ENCODE measurements around the gene GNAS-AS1. TPM values are rescaled to one million over a fixed set of nuclear protein-coding genes. Genes with fewer than 3 reads are reported as not detected.
A peak's percentile ranks its signal among the peaks of the same experiment; 100 is the strongest.

Gene GNAS-AS1
- total RNA-seq, 4 donors from 2014 or later: 0.19 to 0.48 (median 0.34) TPM; not detected in 1

- 44 to 50% methylated on average over 7 to 11 of the region's 12 CpGs for WGBS, 2 donors
- Histone ChIP-seq H3K4me1 (peaks cover 0 to 18% (median 5%) of the 10 kb centered on the region in 3 donors), H3K36me3 (no peaks in the 10 kb centered on the region), H3K27me3 (peaks cover 0 to 4% (median 0%) of the 10 kb centered on the region in 4 donors), H3K4me3 (peak overlapping the region; percentile 83 to 97 (median 88)), H3K27ac (peak overlapping the region; percentile 86 to 99 (median 96)), H3K9me3 (no peaks in the 10 kb centered on the region)
- TF ChIP-seq CTCF (IDR thresholded peaks at IDR 0.05): no peak
- TF ChIP-seq POLR2A (IDR thresholded peaks at IDR 0.05): no peak
- intact Hi-C loops (cut with DNase I): no loop called here
- no peak for DNase-seq
These were observed 37.4 kb upstream of the GNAS-AS1 start for GRCh38 chr20:58888103-58888502.

- Histone ChIP-seq H3K9me3 (no peaks in the 10 kb centered on the region), H3K36me3 (no peaks in the 10 kb centered on the region), H3K27me3 (peaks cover 0 to 5% (median 0%) of the 10 kb centered on the region in 4 donors), H3K4me3 (no peak overlapping the region), H3K4me1 (peaks cover 0 to 12% (median 0%) of the 10 kb centered on the region in 3 donors), H3K27ac (no peak overlapping the region)
- TF ChIP-seq CTCF (IDR thresholded peaks at IDR 0.05) (no peak), POLR2A (IDR thresholded peaks at IDR 0.05) (no peak)
- intact Hi-C loops (cut with DNase I): no loop called here
- no peak for DNase-seq
These were observed 35.8 kb upstream of the GNAS-AS1 start for GRCh38 chr20:58886546-58886945.

GRCh38 chr20:58884966-58885365 is 34.3 kb upstream of the GNAS-AS1 start:
- DNase-seq: no peak
- 87 to 90% methylated on average over 2 to 3 of the region's 3 CpGs for WGBS, 2 donors

GRCh38 chr20:58883241-58883691 is 32.6 kb upstream of the GNAS-AS1 start:
- peaks cover 0 to 5% (median 0%) of the 10 kb centered on the region in 4 donors for H3K27me3 ChIP-seq
- DNase-seq: no peak
- intact Hi-C loops (cut with DNase I): no loop called here
- H3K36me3 ChIP-seq: no peaks in the 10 kb centered on the region
- TF ChIP-seq CTCF (IDR thresholded peaks at IDR 0.05) (no peak), POLR2A (IDR thresholded peaks at IDR 0.05) (no peak)
- WGBS, 2 donors: 82 to 85% methylated on average over 9 of the region's 9 CpGs
- peaks cover 0 to 7% (median 0%) of the 10 kb centered on the region in 3 donors for H3K4me1 ChIP-seq
- no peaks in the 10 kb centered on the region for H3K9me3 ChIP-seq
- H3K4me3 ChIP-seq: no peak overlapping the region
- H3K27ac ChIP-seq: no peak overlapping the region

More at GRCh38 chr20:58884966-58885365, 34.3 kb upstream of the GNAS-AS1 start:
- Histone ChIP-seq H3K4me3 (no peak overlapping the region), H3K27me3 (peaks cover 0 to 5% (median 0%) of the 10 kb centered on the region in 4 donors), H3K9me3 (no peaks in the 10 kb centered on the region), H3K4me1 (peaks cover 0 to 7% (median 0%) of the 10 kb centered on the region in 3 donors), H3K36me3 (no peaks in the 10 kb centered on the region), H3K27ac (no peak overlapping the region)
- intact Hi-C loops (cut with DNase I): no loop called here
- TF ChIP-seq CTCF (IDR thresholded peaks at IDR 0.05) (no peak), POLR2A (IDR thresholded peaks at IDR 0.05) (no peak)

GRCh38 chr20:58882704-58883089 is 32.0 kb upstream of the GNAS-AS1 start:
- DNase-seq: no peak
- H3K4me1 ChIP-seq: peaks cover 0 to under 1% (median 0%) of the 10 kb centered on the region in 3 donors
- no peaks in the 10 kb centered on the region for H3K36me3 ChIP-seq
- H3K27ac ChIP-seq: no peak overlapping the region
- TF ChIP-seq CTCF (IDR thresholded peaks at IDR 0.05) (no peak), POLR2A (IDR thresholded peaks at IDR 0.05) (no peak)
- intact Hi-C loops (cut with DNase I): no loop called here
- no peak overlapping the region for H3K4me3 ChIP-seq
- H3K9me3 ChIP-seq: no peaks in the 10 kb centered on the region
- H3K27me3 ChIP-seq: peaks cover 0 to 5% (median 0%) of the 10 kb centered on the region in 4 donors
- whole genome bisulfite sequencing, 2 donors: 87 to 90% methylated on average over 5 of the region's 5 CpGs

All from esophagus squamous epithelium (tissue), 5 donors.